Measurements from ENCODE around the gene GABBR1.

DNA sequence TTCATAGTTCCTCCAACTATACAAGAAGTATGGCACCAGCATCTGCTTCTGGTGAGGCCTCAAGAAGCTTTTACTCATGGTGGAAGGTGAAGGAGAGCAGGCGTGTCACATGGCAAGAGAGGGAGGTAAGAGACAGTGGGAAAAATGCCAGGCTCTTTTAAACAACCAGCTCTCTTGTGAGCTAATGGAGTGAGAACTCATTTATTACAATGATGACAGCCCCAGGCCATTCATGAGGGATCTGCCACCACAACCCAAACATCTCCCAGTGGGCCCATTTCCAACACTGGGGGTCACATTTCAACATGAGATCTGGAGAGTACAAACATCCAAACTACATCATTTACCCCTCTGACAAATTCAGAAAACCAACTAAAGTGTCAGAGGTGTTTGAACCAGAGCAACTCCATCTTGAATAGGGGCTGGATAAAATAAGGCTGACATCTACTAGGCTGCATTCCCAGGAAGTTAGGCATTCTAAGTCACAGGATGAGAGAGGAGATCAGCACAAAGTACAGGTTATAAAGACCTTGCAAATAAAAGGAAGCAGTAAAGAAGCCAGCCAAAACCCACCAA is 71.3 kb downstream of the GABBR1 start:
- TF ChIP-seq, protein P1, sequence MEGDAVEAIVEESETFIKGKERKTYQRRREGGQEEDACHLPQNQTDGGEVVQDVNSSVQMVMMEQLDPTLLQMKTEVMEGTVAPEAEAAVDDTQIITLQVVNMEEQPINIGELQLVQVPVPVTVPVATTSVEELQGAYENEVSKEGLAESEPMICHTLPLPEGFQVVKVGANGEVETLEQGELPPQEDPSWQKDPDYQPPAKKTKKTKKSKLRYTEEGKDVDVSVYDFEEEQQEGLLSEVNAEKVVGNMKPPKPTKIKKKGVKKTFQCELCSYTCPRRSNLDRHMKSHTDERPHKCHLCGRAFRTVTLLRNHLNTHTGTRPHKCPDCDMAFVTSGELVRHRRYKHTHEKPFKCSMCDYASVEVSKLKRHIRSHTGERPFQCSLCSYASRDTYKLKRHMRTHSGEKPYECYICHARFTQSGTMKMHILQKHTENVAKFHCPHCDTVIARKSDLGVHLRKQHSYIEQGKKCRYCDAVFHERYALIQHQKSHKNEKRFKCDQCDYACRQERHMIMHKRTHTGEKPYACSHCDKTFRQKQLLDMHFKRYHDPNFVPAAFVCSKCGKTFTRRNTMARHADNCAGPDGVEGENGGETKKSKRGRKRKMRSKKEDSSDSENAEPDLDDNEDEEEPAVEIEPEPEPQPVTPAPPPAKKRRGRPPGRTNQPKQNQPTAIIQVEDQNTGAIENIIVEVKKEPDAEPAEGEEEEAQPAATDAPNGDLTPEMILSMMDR (conservative IDR thresholded peaks at IDR 0.05) = no peak
- TF ChIP-seq EZH2 (IDR thresholded peaks at IDR 0.05; ENCODE audit: low read depth) = no peak
